HepG2 (cell line): ENCODE results near the gene MRPL14. TPM values are rescaled to one million over a fixed set of nuclear protein-coding genes. Genes with fewer than 3 reads are reported as not detected.

Experiments
- ATAC-seq: fragments of 200-7000 bp; cut with Tn5 transposase; 3 replicates; pipeline ENCODE4 v1.9.1; 2020; ENCODE audit warnings: mild to moderate bottlenecking, moderate library complexity
- BruUV-seq: library from RNA; stranded (reverse); fragments of 400-500 nt; replicated peaks from 2 replicates; lab custom pipeline; 2021; lab: Mats Ljungman, UMichigan
- CTCF ChIA-PET: fragments of 300-600 bp; formaldehyde crosslinking; extraction: SDS; loops from one replicate; lab custom pipeline; 2021; ENCODE audit warnings: low total read pairs, inconsistent platforms, low intra/inter-chr PET ratio; lab: Yijun Ruan, JAX
- POLR2A ChIA-PET: fragments of 350-600 bp; sonication (Branson Sonifier 250); formaldehyde crosslinking; loops from one replicate; lab custom pipeline; 2020; ENCODE audit warnings: antibody characterized with exemption, inconsistent platforms; lab: Yijun Ruan, JAX
- DNase-seq: peaks from one replicate; pipeline ENCODE4 v3.0.0-alpha.2; 2015; ENCODE audit warnings: low spot score
- FAIRE-seq: peaks from 3 replicates; lab custom pipeline; 2011; peaks lifted over from hg19 to GRCh38; lab: Jason Lieb, UNC
- H2AFZ ChIP-seq: one replicate; pipeline ENCODE4 v1.6.1; 2011; ENCODE audit warnings: low read length, inconsistent platforms
- H3K27ac ChIP-seq: fragments of 300-600 bp; 3 replicates; pipeline ENCODE4 v1.8.0; 2011; ENCODE audit warnings: mixed run types, mild to moderate bottlenecking, mixed read lengths, low read length, inconsistent platforms; ENCODE audit not compliant: insufficient read depth; ENCODE audit errors: extremely low read length
- H3K27me3 ChIP-seq, 2 experiments: fragments of 200-600 bp in 1 of 2; 2 replicates in 1 of 2; 3 replicates in 1 of 2; pipeline versions ENCODE4 v1.6.0 to v1.8.0; 2011; ENCODE audit warnings: low read length in 2 of 2, mild to moderate bottlenecking in 2 of 2, moderate library complexity in 2 of 2, inconsistent platforms in 1 of 2; ENCODE audit not compliant: insufficient read depth in 2 of 2, control insufficient read depth in 1 of 2
- H3K36me3 ChIP-seq, 2 experiments: fragments of 200-600 bp in 1 of 2; replicated peaks in 1 of 2; 2 replicates in 1 of 2; 3 replicates in 1 of 2; pipeline versions ENCODE4 v1.5.1 to v1.8.0; 2011; ENCODE audit warnings: low read length in 2 of 2, inconsistent platforms in 1 of 2; ENCODE audit not compliant: insufficient read depth in 2 of 2, control insufficient read depth in 1 of 2
- H3K4me1 ChIP-seq: 2 replicates; pipeline ENCODE4 v1.5.1; 2012; ENCODE audit warnings: low read length, inconsistent platforms; ENCODE audit not compliant: insufficient read depth
- H3K4me2 ChIP-seq: 2 replicates; pipeline ENCODE4 v1.6.0; 2011; ENCODE audit warnings: low read depth, low read length, inconsistent platforms
- H3K4me3 ChIP-seq, 3 experiments: fragments of 200-600 bp in 1 of 3; sonication (generic), shearing (Covaris generic) in 1 of 3; replicated peaks in 1 of 3; 2 replicates each; pipeline ENCODE4 v1.5.1; 2011 to 2016; ENCODE audit warnings: low read length in 3 of 3, inconsistent platforms in 2 of 3, low read depth in 2 of 3, mild to moderate bottlenecking in 2 of 3, control low read depth in 1 of 3, mixed read lengths in 1 of 3; ENCODE audit not compliant: insufficient read depth in 1 of 3
- H3K79me2 ChIP-seq: one replicate; pipeline ENCODE4 v1.6.1; 2011; ENCODE audit warnings: low read length, inconsistent platforms; ENCODE audit not compliant: insufficient read depth
- H3K9ac ChIP-seq: 2 replicates; pipeline ENCODE4 v1.6.0; 2011; ENCODE audit warnings: mild to moderate bottlenecking, low read depth, low read length, inconsistent platforms; ENCODE audit not compliant: insufficient read depth
- H3K9me3 ChIP-seq: 2 replicates; pipeline ENCODE4 v1.5.1; 2012; ENCODE audit warnings: mild to moderate bottlenecking, low read length
- H4K20me1 ChIP-seq: 2 replicates; pipeline ENCODE4 v1.6.0; 2011; ENCODE audit warnings: inconsistent platforms, mild to moderate bottlenecking, low read length, moderate library complexity; ENCODE audit not compliant: insufficient read depth
- HOXA3 ChIP-seq: sonication (generic); formaldehyde crosslinking; IDR thresholded peaks from 2 replicates; pipeline ENCODE4 v1.5.0; 2020; ENCODE audit warnings: missing genetic modification reagents
- PAF1 ChIP-seq: IDR thresholded peaks from 2 replicates; pipeline ENCODE4 v1.6.1; 2016; ENCODE audit warnings: missing genetic modification reagents, missing compliant biosample characterization
- PAXIP1 ChIP-seq: sonication (generic); formaldehyde crosslinking; conservative IDR thresholded peaks from 2 replicates; pipeline ENCODE4 v1.4.0; 2020; ENCODE audit warnings: mild to moderate bottlenecking, missing genetic modification reagents, moderate library complexity
- PCBP1 ChIP-seq: fragments of 200-400 bp; formaldehyde crosslinking; IDR thresholded peaks from 2 replicates; pipeline ENCODE4 v1.6.1; 2017; ENCODE audit warnings: mild to moderate bottlenecking, low read depth, low read length, borderline replicate concordance
- RBAK ChIP-seq: sonication (generic); formaldehyde crosslinking; IDR thresholded peaks from 2 replicates; pipeline ENCODE4 v1.5.1; 2020; ENCODE audit warnings: mild to moderate bottlenecking, missing genetic modification reagents
- SAFB2 ChIP-seq: sonication (generic); formaldehyde crosslinking; IDR thresholded peaks from 2 replicates; pipeline ENCODE4 v1.5.1; 2020; ENCODE audit warnings: missing genetic modification reagents, low read depth, mild to moderate bottlenecking, borderline replicate concordance
- STAG1 ChIP-seq: sonication (generic); formaldehyde crosslinking; IDR thresholded peaks from 2 replicates; pipeline ENCODE4 v1.4.0; 2020; ENCODE audit warnings: missing genetic modification reagents
- TCF7 ChIP-seq: sonication (generic); IDR thresholded peaks from 2 replicates; pipeline ENCODE4 v1.6.1; 2016; ENCODE audit warnings: antibody characterized with exemption, low read depth
- TRIM22 ChIP-seq: fragments of 450-650 bp; IDR thresholded peaks from 2 replicates; pipeline ENCODE4 v1.6.1; 2017
- XBP1 ChIP-seq: sonication (generic); formaldehyde crosslinking; IDR thresholded peaks from 2 replicates; pipeline ENCODE4 v1.5.0; 2020; ENCODE audit warnings: missing genetic modification reagents
- ZFAT ChIP-seq: sonication (generic); formaldehyde crosslinking; conservative IDR thresholded peaks from 2 replicates; pipeline ENCODE4 v1.8.1; 2023; ENCODE audit warnings: missing genetic modification reagents, inconsistent platforms
- ZNF414 ChIP-seq: sonication (generic); formaldehyde crosslinking; IDR thresholded peaks from 2 replicates; pipeline ENCODE4 v1.5.0; 2020; ENCODE audit warnings: missing genetic modification reagents
- ZNF530 ChIP-seq: sonication (generic); formaldehyde crosslinking; IDR thresholded peaks from 2 replicates; pipeline ENCODE4 v1.5.0; 2020; ENCODE audit warnings: low read depth, mild to moderate bottlenecking, missing genetic modification reagents
- ZNF605 ChIP-seq: sonication (generic); formaldehyde crosslinking; IDR thresholded peaks from 2 replicates; pipeline ENCODE4 v1.8.0; 2022; ENCODE audit warnings: mild to moderate bottlenecking, missing genetic modification reagents
- ZNF660 ChIP-seq: sonication (generic); formaldehyde crosslinking; IDR thresholded peaks from 2 replicates; pipeline ENCODE4 v1.5.1; 2020; ENCODE audit warnings: mild to moderate bottlenecking, low read depth, missing genetic modification reagents, borderline replicate concordance
- ZNF777 ChIP-seq: sonication (generic); formaldehyde crosslinking; IDR thresholded peaks from 2 replicates; pipeline ENCODE4 v1.4.0; 2020; ENCODE audit warnings: missing genetic modification reagents
- ZNF883 ChIP-seq: sonication (generic); formaldehyde crosslinking; IDR thresholded peaks from 2 replicates; pipeline ENCODE4 v1.5.1; 2020; ENCODE audit warnings: mild to moderate bottlenecking, missing genetic modification reagents; ENCODE audit errors: not compliant biosample characterization
- WGBS: methylation state at CpG from one replicate; pipeline ENCODE4 v1.1.6; 2017; ENCODE audit warnings: low lambda C conversion rate; 5-methylcytosine and 5-hydroxymethylcytosine counted together
- in situ Hi-C: cut with HindIII; loops from 2 replicates; pipeline ENCODE4 v1.10.0; 2017; ENCODE audit warnings: low pct_unique_long_range_greater_than_20kb; ENCODE audit not compliant: extremely low pct_ligation_motif_present
- intact Hi-C: fragments of 100-400 bp; cut with micrococcal nuclease; formaldehyde crosslinking; loops from one replicate; pipeline ENCODE4 v1.10.0; 2022; ENCODE audit not compliant: unreplicated experiment
- polyA plus RNA-seq, 8 experiments: library from polyadenylated mRNA; depleted of rRNA in 3 of 8; stranded (reverse) in 7 of 8; unstranded in 1 of 8; fragments of >200 nt; fragmentation: Illumina TruSeq in 4 of 8; extraction: Trizol in 4 of 8; gene quantifications; 2 replicates each; pipeline versions ENCODE4 v1.2.1 to v1.2.3, GENCODE V29; 2011 to 2016; ENCODE audit warnings: low read depth in 4 of 8, missing spikeins in 1 of 8, mixed read lengths in 1 of 8; ENCODE audit not compliant: insufficient read depth in 1 of 8
- total RNA-seq, 5 experiments: library from RNA; depleted of rRNA; stranded (reverse); fragments of >200 nt; fragmentation: Illumina TruSeq; extraction: Trizol; gene quantifications; 2 replicates each; pipeline ENCODE4 v1.2.3, GENCODE V29; 2016; ENCODE audit warnings: low read depth in 1 of 5

MRPL14 gene
- total and polyA plus RNA-seq, 2 of the 13 experiments (the other 11 are each of a cell fraction or from before 2014, with no cell fraction given), result 157 to 178 TPM

GRCh38 chr6:44117397-44118128 lies 9.7 kb downstream of the MRPL14 start (continued):
- no peak for TF ChIP-seq ZNF777 (CRISPR knock-in tag)
- no peak for TF ChIP-seq STAG1 (CRISPR knock-in tag)
- TF ChIP-seq ZNF660, result no peak
- TF ChIP-seq TCF7, result no peak
- TF ChIP-seq PAF1 (CRISPR knock-in tag), result no peak
- TF ChIP-seq ZNF530 (CRISPR knock-in tag), result no peak
- 0 out of 2 replicates have a peak, but pooled peaks have one; percentile 23 for TF ChIP-seq SAFB2
- TF ChIP-seq, all 625 proteins: peak for 9

GRCh38 chr6:44116641-44117382 lies 10.4 kb downstream of the MRPL14 start:
- no peak overlapping the region; the same call in none of the 2 replicates for H3K9ac ChIP-seq
- DNase-seq, result no peak
- TF ChIP-seq HOXA3 (CRISPR knock-in tag) (peak; percentile 34; the same call in 1 of the 2 replicates), ZNF883 (CRISPR knock-in tag) (no peak), ZNF605 (0 out of 2 replicates have a peak, but pooled peaks have one; percentile 24), PAXIP1 (CRISPR knock-in tag) (peak; percentile 80), TRIM22 (no peak), ZFAT (CRISPR knock-in tag) (no peak), RBAK (CRISPR knock-in tag) (no peak), XBP1 (CRISPR knock-in tag) (no peak), ZNF414 (CRISPR knock-in tag) (no peak), PCBP1 (no peak)

More at GRCh38 chr6:44116641-44117382, 10.4 kb downstream of the MRPL14 start:
- ChIA-PET POLR2A (interaction anchor here (0.6 to 1.7 kb wide), 5 partner anchors 11 to 130 kb away, joined by 3 to 5 read pairs (median 4); partner anchors contain the start of genes HSP90AB1, MRPL14, SLC29A1 and TMEM63B), CTCF (interaction anchor here (0.6 to 1.1 kb wide), 2 partner anchors 17 kb away, joined by 3 read pairs; no protein-coding TSS in a partner anchor)
- peak overlapping the region; percentile 58 for H3K27ac ChIP-seq
- no peaks in the 10 kb centered on the region for H3K27me3 ChIP-seq
- ATAC-seq (peak; percentile 26; the same call in 2 of the 3 replicates), FAIRE-seq (no peak)
- intact Hi-C loops (no loop called here), in situ Hi-C loops (no loop called here)
- H2AFZ ChIP-seq, result no peak overlapping the region
- H3K79me2 ChIP-seq, result peaks cover 74% of the 10 kb centered on the region
- no peak overlapping the region for H3K4me3 ChIP-seq
- H3K4me1 ChIP-seq, result peaks cover 100% of the 10 kb centered on the region
- H3K9me3 ChIP-seq, result no peaks in the 10 kb centered on the region
- H3K36me3 ChIP-seq, result peaks cover 13 to 41% of the 10 kb centered on the region in 2 experiments
- H3K4me2 ChIP-seq, result peak overlapping the region; percentile 34
- peaks cover 50% of the 10 kb centered on the region for H4K20me1 ChIP-seq
- no TSS peak for BruUV-seq
- WGBS, result 92% methylated on average over 4 of the region's 4 CpGs
